ENCODE data around the gene RMP24.

The RMP24 gene

DNA sequence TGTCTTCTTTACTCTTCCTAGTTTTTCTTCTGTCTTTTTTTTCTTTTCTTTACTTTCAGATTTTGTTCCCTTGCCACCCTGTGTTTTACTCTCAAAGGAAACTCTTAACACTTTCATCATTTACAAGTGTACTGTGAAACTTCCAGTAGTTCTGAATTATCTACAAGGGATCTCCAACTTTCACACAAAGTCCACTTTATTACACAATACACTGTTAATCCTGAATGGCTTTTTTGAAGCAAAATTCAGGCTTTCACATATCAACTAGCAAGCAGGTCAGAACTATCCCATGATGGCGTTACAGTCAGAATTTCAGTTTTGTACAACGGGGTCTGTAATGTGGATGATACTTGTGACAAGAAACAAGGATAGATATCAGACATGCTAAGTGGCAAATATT, 34.5 kb downstream of the RMP24 start:
- 95% methylated on average over 2 of the region's 2 CpGs for WGBS (ENCODE audit: low lambda C conversion rate)
- POLR2A ChIA-PET, result no interaction called here
- Histone ChIP-seq H3K4me1 (ENCODE audit: control insufficient read depth in 1 of 2, insufficient read depth in 2 of 2, low read depth in 1 of 2, low read length in 1 of 2) (no peaks in the 10 kb centered on the region; a peak in 1 of 4 replicates), H3K36me3 (replicated peaks in 1 of 2; ENCODE audit: control insufficient read depth in 1 of 2, insufficient read depth in 2 of 2, low read length in 1 of 2) (no peaks in the 10 kb centered on the region), H4K20me1 (ENCODE audit: insufficient read depth) (no peaks in the 10 kb centered on the region), H3K9ac (no peak overlapping the region), H3F3A (replicated peaks; ENCODE audit: insufficient read depth) (peaks cover 4% of the 10 kb centered on the region), H3K4me3 (ENCODE audit: low read depth in 2 of 2, low read length in 1 of 2) (no peak overlapping the region), H3K27ac (ENCODE audit: low read depth in 2 of 2, low read length in 1 of 2) (no peak overlapping the region), H3K9me3 (no peaks in the 10 kb centered on the region), H3K79me2 (ENCODE audit: insufficient read depth) (no peaks in the 10 kb centered on the region), H3K4me2 (no peak overlapping the region), H2AFZ (ENCODE audit: low read depth) (no peak overlapping the region), H3K9me2 (no peaks in the 10 kb centered on the region), H3K27me3 (ENCODE audit: insufficient read depth) (no peaks in the 10 kb centered on the region)
- CTCF ChIA-PET, result interaction anchor here (0.9 to 1.3 kb wide), 2 partner anchors 142 to 277 kb away, joined by 3 to 4 read pairs; no protein-coding TSS in a partner anchor
- TF ChIP-seq, protein P1, sequence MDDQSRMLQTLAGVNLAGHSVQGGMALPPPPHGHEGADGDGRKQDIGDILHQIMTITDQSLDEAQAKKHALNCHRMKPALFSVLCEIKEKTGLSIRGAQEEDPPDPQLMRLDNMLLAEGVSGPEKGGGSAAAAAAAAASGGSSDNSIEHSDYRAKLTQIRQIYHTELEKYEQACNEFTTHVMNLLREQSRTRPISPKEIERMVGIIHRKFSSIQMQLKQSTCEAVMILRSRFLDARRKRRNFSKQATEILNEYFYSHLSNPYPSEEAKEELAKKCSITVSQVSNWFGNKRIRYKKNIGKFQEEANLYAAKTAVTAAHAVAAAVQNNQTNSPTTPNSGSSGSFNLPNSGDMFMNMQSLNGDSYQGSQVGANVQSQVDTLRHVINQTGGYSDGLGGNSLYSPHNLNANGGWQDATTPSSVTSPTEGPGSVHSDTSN (IDR thresholded peaks at IDR 0.05), result no peak
- TF ChIP-seq RAD21 (IDR thresholded peaks at IDR 0.05; ENCODE audit: low read length) (no peak), TAF1 (IDR thresholded peaks at IDR 0.05; ENCODE audit: borderline replicate concordance, low read depth, low read length) (no peak), EP300 (IDR thresholded peaks at IDR 0.05; ENCODE audit: borderline replicate concordance in 1 of 2, low read depth in 1 of 2, low read length in 1 of 2) (no peak), FOXJ3 (CRISPR knock-in tag; IDR thresholded peaks at IDR 0.05) (no peak), MXI1 (IDR thresholded peaks at IDR 0.05; ENCODE audit: low read depth, low read length) (no peak), CHD2 (IDR thresholded peaks at IDR 0.05; ENCODE audit: low read length, partially characterized antibody) (no peak)
- TF ChIP-seq, protein P2, sequence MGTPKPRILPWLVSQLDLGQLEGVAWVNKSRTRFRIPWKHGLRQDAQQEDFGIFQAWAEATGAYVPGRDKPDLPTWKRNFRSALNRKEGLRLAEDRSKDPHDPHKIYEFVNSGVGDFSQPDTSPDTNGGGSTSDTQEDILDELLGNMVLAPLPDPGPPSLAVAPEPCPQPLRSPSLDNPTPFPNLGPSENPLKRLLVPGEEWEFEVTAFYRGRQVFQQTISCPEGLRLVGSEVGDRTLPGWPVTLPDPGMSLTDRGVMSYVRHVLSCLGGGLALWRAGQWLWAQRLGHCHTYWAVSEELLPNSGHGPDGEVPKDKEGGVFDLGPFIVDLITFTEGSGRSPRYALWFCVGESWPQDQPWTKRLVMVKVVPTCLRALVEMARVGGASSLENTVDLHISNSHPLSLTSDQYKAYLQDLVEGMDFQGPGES (IDR thresholded peaks at IDR 0.05; ENCODE audit: low read depth, low read length), result no peak
- TF ChIP-seq, protein P3, sequence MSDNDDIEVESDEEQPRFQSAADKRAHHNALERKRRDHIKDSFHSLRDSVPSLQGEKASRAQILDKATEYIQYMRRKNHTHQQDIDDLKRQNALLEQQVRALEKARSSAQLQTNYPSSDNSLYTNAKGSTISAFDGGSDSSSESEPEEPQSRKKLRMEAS (IDR thresholded peaks at IDR 0.05; ENCODE audit: low read depth), result no peak
- TF ChIP-seq, protein P4, sequence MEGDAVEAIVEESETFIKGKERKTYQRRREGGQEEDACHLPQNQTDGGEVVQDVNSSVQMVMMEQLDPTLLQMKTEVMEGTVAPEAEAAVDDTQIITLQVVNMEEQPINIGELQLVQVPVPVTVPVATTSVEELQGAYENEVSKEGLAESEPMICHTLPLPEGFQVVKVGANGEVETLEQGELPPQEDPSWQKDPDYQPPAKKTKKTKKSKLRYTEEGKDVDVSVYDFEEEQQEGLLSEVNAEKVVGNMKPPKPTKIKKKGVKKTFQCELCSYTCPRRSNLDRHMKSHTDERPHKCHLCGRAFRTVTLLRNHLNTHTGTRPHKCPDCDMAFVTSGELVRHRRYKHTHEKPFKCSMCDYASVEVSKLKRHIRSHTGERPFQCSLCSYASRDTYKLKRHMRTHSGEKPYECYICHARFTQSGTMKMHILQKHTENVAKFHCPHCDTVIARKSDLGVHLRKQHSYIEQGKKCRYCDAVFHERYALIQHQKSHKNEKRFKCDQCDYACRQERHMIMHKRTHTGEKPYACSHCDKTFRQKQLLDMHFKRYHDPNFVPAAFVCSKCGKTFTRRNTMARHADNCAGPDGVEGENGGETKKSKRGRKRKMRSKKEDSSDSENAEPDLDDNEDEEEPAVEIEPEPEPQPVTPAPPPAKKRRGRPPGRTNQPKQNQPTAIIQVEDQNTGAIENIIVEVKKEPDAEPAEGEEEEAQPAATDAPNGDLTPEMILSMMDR (IDR thresholded peaks at IDR 0.05), result no peak
- no peak for DNase-seq

DNA sequence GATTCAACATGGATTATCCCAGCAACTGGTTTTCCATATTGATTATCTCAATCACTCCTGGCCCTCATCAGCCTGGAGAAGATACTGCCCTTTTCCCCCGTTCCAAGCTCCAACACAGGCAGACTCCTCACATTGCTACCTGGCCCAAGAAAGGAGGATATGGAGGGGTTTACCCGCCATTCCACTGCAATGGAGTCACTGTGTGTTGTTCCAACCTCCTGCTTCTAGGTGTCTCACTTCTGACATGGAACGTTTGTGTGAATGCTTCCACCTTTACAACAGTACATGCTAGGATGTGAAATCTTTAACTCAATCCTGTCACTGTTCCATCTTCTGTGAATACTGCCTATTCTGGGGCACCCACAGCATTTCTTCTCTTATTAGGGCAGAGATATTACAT, 36.7 kb downstream of the RMP24 start:
- H4K20me1 ChIP-seq (ENCODE audit: insufficient read depth), result no peaks in the 10 kb centered on the region
- 72% methylated on average over 3 of the region's 3 CpGs for WGBS (ENCODE audit: low lambda C conversion rate)
- H3K79me2 ChIP-seq (ENCODE audit: insufficient read depth), result no peaks in the 10 kb centered on the region
- no peaks in the 10 kb centered on the region for H3K9me3 ChIP-seq
- ChIA-PET CTCF (no interaction called here), POLR2A (no interaction called here)
- no peak for DNase-seq
- no peaks in the 10 kb centered on the region for H3K36me3 ChIP-seq (replicated peaks in 1 of 2; ENCODE audit: control insufficient read depth in 1 of 2, insufficient read depth in 2 of 2, low read length in 1 of 2)
- peaks cover 4% of the 10 kb centered on the region for H3F3A ChIP-seq (replicated peaks; ENCODE audit: insufficient read depth)
- no peak overlapping the region for H2AFZ ChIP-seq (ENCODE audit: low read depth)
- no peak overlapping the region for H3K27ac ChIP-seq (ENCODE audit: low read depth in 2 of 2, low read length in 1 of 2)
- H3K9me2 ChIP-seq, result no peaks in the 10 kb centered on the region
- no peaks in the 10 kb centered on the region for H3K27me3 ChIP-seq (ENCODE audit: insufficient read depth)
- TF ChIP-seq EP300 (IDR thresholded peaks at IDR 0.05; ENCODE audit: borderline replicate concordance in 1 of 2, low read depth in 1 of 2, low read length in 1 of 2) (no peak), GABPA (IDR thresholded peaks at IDR 0.05; ENCODE audit: low read depth) (no peak), RXRA (IDR thresholded peaks at IDR 0.05; ENCODE audit: borderline replicate concordance, low read depth) (no peak), NFIC (IDR thresholded peaks at IDR 0.05; ENCODE audit: borderline replicate concordance) (no peak), JUND (IDR thresholded peaks at IDR 0.05) (no peak)
- TF ChIP-seq, protein P4 (IDR thresholded peaks at IDR 0.05), result no peak
- TF ChIP-seq, protein P5, sequence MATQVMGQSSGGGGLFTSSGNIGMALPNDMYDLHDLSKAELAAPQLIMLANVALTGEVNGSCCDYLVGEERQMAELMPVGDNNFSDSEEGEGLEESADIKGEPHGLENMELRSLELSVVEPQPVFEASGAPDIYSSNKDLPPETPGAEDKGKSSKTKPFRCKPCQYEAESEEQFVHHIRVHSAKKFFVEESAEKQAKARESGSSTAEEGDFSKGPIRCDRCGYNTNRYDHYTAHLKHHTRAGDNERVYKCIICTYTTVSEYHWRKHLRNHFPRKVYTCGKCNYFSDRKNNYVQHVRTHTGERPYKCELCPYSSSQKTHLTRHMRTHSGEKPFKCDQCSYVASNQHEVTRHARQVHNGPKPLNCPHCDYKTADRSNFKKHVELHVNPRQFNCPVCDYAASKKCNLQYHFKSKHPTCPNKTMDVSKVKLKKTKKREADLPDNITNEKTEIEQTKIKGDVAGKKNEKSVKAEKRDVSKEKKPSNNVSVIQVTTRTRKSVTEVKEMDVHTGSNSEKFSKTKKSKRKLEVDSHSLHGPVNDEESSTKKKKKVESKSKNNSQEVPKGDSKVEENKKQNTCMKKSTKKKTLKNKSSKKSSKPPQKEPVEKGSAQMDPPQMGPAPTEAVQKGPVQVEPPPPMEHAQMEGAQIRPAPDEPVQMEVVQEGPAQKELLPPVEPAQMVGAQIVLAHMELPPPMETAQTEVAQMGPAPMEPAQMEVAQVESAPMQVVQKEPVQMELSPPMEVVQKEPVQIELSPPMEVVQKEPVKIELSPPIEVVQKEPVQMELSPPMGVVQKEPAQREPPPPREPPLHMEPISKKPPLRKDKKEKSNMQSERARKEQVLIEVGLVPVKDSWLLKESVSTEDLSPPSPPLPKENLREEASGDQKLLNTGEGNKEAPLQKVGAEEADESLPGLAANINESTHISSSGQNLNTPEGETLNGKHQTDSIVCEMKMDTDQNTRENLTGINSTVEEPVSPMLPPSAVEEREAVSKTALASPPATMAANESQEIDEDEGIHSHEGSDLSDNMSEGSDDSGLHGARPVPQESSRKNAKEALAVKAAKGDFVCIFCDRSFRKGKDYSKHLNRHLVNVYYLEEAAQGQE (IDR thresholded peaks at IDR 0.05; ENCODE audit: low read depth, low read length), result no peak
- no peak overlapping the region for H3K9ac ChIP-seq
- no peaks in the 10 kb centered on the region; a peak in 1 of 4 replicates for H3K4me1 ChIP-seq (ENCODE audit: control insufficient read depth in 1 of 2, insufficient read depth in 2 of 2, low read depth in 1 of 2, low read length in 1 of 2)
- H3K4me3 ChIP-seq (ENCODE audit: low read depth in 2 of 2, low read length in 1 of 2), result no peak overlapping the region
- H3K4me2 ChIP-seq, result no peak overlapping the region
